Raji (cell line): ENCODE results near the gene KCNMA1.

ENCODE experiments used
- POLR2A ChIP-seq: IDR thresholded peaks from 2 replicates; pipeline ENCODE4 v1.6.1; 2011; ENCODE audit warnings: low read depth, low read length, control low read depth; ENCODE audit not compliant: insufficient read depth

The KCNMA1 gene

GRCh38 chr10:77031531-77032187 lies 605.9 kb downstream of the KCNMA1 start:
- no peak for TF ChIP-seq POLR2A

GRCh38 chr10:77030974-77031373 lies 606.6 kb downstream of the KCNMA1 start:
- no peak for TF ChIP-seq POLR2A

DNA sequence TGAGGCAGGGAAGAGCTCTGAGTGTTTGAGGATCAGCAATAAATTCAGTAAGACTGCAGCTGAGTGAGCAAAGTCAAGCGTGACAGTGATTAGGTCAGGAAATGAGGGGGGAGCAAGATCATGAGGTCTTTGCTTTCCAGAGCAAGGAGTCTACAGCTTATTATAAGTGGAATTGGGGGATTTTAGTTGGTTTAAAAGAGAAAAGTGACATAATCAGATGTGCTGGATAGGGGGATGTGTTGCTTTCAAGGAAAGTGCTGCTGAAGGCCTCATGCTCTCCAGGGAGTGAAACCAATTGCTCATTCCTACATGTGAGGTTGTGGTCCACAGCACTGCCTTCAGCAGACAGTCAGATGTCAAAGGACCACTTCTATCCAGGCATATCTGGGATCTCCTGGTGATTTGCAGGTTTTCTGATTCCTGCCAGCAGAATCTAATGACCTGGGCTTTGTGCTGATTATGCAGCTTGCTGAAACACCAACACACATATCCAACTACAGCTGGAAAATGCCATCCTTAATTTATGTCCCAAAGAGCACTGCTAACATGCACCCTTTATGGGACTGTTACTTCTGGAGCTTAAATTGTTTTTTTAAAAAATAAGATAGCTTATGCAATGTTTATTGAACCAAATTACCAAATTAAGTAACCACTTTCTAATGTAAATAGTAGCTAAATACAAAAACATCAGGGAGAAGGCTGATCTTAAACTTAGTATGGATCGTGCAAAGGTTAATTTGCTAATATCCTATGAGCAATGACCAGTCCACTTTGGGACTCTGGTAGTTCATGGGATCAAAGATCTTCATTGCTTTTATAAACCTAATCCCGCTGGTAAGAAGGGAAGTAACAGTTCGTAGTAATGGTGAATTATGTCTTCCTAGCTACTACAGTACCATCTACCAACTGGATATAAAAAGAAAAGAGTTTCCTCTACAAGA lies 607.6 kb downstream of the KCNMA1 start:
- TF ChIP-seq POLR2A, result no peak

DNA sequence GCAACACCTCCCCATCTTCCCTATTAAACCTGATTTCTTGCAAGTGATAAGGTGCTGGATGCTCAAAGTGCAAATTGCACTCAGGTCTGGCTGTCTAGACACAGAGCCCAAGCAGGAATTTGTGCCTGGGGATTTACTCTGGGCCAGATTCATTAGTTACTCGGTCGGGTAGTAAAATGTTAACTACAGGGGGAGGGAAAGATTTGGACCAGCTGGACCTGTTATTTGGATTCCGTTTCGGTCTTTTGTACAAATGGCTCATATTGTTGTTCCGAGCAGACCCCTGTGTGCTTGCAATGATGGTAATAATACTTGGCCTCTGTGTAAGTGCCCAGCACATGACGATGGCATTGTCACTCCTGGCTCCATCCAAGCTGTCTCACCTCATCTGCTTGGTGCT lies 609.6 kb downstream of the KCNMA1 start:
- TF ChIP-seq POLR2A, result no peak

GRCh38 chr10:77027576-77027975 lies 610.0 kb downstream of the KCNMA1 start:
- no peak for TF ChIP-seq POLR2A

DNA sequence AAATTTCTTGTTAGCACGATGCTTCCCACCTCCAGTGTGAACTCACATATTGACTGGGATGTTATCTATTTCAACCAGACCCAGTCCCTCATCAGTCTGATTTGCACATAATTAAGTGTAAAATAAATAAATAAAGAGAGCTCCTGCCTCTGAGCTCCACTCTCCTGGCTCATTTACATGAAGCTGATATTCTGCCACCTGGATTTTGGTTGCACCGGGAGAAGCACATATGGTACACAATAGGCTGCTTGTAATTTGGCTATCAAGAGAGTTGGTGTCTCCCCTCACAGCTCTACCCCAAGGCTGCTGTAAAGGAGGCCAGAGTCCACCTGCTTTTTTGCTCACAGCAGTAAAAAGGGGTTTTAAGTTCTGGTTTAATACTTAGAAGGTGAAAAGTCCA lies 610.5 kb downstream of the KCNMA1 start:
- TF ChIP-seq POLR2A, result no peak

GRCh38 chr10:77026148-77026547 lies 611.5 kb downstream of the KCNMA1 start:
- no peak for TF ChIP-seq POLR2A

GRCh38 chr10:77024461-77024860 lies 613.1 kb downstream of the KCNMA1 start:
- TF ChIP-seq POLR2A, result no peak

GRCh38 chr10:77023396-77023795 lies 614.2 kb downstream of the KCNMA1 start:
- no peak for TF ChIP-seq POLR2A

- no peak for TF ChIP-seq POLR2A
Observed at GRCh38 chr10:77022671-77023070, 614.9 kb downstream of the KCNMA1 start.

- no peak for TF ChIP-seq POLR2A
Observed at GRCh38 chr10:77021966-77022490, 615.6 kb downstream of the KCNMA1 start.

- no peak for TF ChIP-seq POLR2A
Observed at GRCh38 chr10:77020426-77021040, 617.1 kb downstream of the KCNMA1 start.

GRCh38 chr10:77016855-77017254 lies 620.8 kb downstream of the KCNMA1 start:
- TF ChIP-seq POLR2A, result no peak

- no peak for TF ChIP-seq POLR2A
Observed at GRCh38 chr10:77016278-77016815, 621.3 kb downstream of the KCNMA1 start.

DNA sequence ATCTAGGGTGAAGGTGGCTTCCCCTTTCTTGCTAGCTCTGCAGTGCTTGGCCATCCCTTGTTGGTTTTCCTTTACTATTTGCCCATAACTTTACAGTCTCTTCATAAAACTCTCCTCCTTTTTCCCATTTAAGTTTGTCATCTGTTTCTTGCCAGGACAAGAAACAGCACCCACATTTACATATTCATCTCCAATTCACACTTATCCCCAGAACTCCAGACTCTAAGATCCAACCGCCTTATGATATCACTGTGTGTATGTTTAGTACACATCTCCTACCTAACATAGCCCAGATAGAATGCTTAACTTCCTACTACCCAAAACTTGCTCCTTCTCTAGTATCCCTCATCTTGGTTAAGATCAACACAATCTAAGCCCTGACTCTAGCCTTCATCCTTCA lies 622.2 kb downstream of the KCNMA1 start:
- TF ChIP-seq POLR2A, result no peak

DNA sequence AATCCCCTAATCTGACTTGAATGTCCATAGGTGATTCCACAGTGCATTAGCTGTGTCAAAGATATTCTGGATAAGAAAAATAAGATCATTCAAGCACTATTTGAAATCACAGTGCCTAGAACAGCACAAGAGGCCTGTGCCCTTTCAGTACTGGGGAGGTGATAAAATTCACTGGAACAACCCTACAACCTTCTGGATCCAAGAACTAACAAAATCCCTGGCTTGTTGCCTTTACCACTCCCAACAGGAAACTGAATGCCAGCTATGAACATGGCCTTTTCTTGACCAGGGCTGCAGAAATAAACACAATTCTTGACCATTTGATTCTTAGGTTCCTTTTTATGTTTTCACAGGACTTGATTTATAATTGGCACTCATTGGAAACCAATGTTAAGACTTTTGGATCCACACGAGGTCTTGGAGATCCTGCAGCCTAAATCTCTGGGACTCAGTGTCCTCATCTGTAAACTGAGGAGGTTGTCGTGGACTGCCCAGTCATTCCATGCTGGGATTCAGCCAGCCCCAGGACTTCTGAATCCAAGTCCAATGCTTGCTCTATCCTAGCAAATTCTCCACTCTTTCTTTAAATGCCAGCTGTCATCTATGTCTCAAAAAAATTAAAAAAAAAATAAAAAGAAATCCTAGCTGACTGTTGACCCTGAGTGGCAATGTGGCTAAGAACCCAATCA lies 624.7 kb downstream of the KCNMA1 start:
- TF ChIP-seq POLR2A, result no peak
